Cardiac fibroblast (primary cell): Measurements from ENCODE around the gene BAZ1B.
"Not testable (repeated sequence)": the region's sequence is repeated elsewhere in the genome, so short reads cannot be mapped to it uniquely, and the experiment has no call there.

Experiments used
- DNase-seq, 2 donors: peaks; one replicate each; pipeline versions ENCODE4 v3.0.0 to v3.0.0-alpha.2; 2010; ENCODE audit warnings: low read depth in 2 of 2
- H3K4me3 ChIP-seq, 2 donors: replicated peaks in 1 of 2; 1 replicate in 1 of 2; 2 replicates in 1 of 2; pipeline ENCODE4 v1.5.1; 2011; ENCODE audit warnings: low read depth in 2 of 2, low read length in 2 of 2, mild to moderate bottlenecking in 2 of 2, moderate library complexity in 1 of 2
- CTCF ChIP-seq: IDR thresholded peaks from one replicate; pipeline ENCODE4 v1.5.1; 2011; ENCODE audit warnings: low read depth, mild to moderate bottlenecking, low read length, inconsistent platforms

BAZ1B gene

GRCh38 chr7:73526896-73527821 lies 5.1 kb upstream of the BAZ1B start:
- no peak for TF ChIP-seq CTCF
- no peak overlapping the region for H3K4me3 ChIP-seq
- no peak for DNase-seq

- not testable (repeated sequence) for H3K4me3 ChIP-seq, DNase-seq
These were observed 4.0 kb upstream of the BAZ1B start for GRCh38 chr7:73526158-73526494.

- peak overlapping the region; percentile 63 to 76 for H3K4me3 ChIP-seq
- no peak for TF ChIP-seq CTCF
- DNase-seq, result no peak
These were observed 423 bp downstream of the BAZ1B start for GRCh38 chr7:73521636-73522104.

- no peak for TF ChIP-seq CTCF
- DNase-seq, result peak; percentile 38 to 48
- peak overlapping the region; percentile 63 to 76 for H3K4me3 ChIP-seq
These were observed 1.1 kb downstream of the BAZ1B start for GRCh38 chr7:73520673-73521635.

- peak overlapping the region; percentile 63 to 76 for H3K4me3 ChIP-seq
- peak; percentile 11 to 25 for DNase-seq
- TF ChIP-seq CTCF, result no peak
These were observed 2.0 kb downstream of the BAZ1B start for GRCh38 chr7:73519867-73520672.

- DNase-seq, result no peak
- no peak overlapping the region for H3K4me3 ChIP-seq
These were observed 3.6 kb downstream of the BAZ1B start for GRCh38 chr7:73518470-73518869.

More at GRCh38 chr7:73518470-73518869, 3.6 kb downstream of the BAZ1B start:
- TF ChIP-seq CTCF, result no peak
